ENCODE results near the gene RTN4RL2.
A peak's percentile ranks its signal among the peaks of the same experiment; 100 is the strongest.

RTN4RL2 gene

GRCh38 chr11:57460022-57460757 lies at the start of gene RTN4RL2:
Gene RTN4RL2 (plus strand): TSS chr11:57460528. CDS start chr11:57460866, 338 bp downstream.
- DNase-seq (ENCODE audit: low spot score): peak; percentile 43

- peak; percentile 75 for DNase-seq (ENCODE audit: low spot score)
Observed at GRCh38 chr11:57413681-57414080, 46.6 kb upstream of the RTN4RL2 start.

GRCh38 chr11:57414612-57415212 lies 45.6 kb upstream of the RTN4RL2 start:
- no peak for DNase-seq (ENCODE audit: low spot score)

GRCh38 chr11:57416436-57416835 lies 43.9 kb upstream of the RTN4RL2 start:
- DNase-seq (ENCODE audit: low spot score): no peak

- no peak for DNase-seq (ENCODE audit: low spot score)
Observed at GRCh38 chr11:57417056-57417455, 43.3 kb upstream of the RTN4RL2 start.

GRCh38 chr11:57418131-57418530 lies 42.2 kb upstream of the RTN4RL2 start:
- DNase-seq (ENCODE audit: low spot score): no peak

GRCh38 chr11:57419146-57419545 lies 41.2 kb upstream of the RTN4RL2 start:
- DNase-seq (ENCODE audit: low spot score): no peak

GRCh38 chr11:57421066-57421465 lies 39.3 kb upstream of the RTN4RL2 start:
- DNase-seq (ENCODE audit: low spot score): no peak

- DNase-seq (ENCODE audit: low spot score): no peak
Observed at GRCh38 chr11:57421805-57422204, 38.5 kb upstream of the RTN4RL2 start.

- DNase-seq (ENCODE audit: low spot score): no peak
Observed at GRCh38 chr11:57422669-57423068, 37.7 kb upstream of the RTN4RL2 start.

GRCh38 chr11:57424137-57424791 lies 36.1 kb upstream of the RTN4RL2 start:
- no peak for DNase-seq (ENCODE audit: low spot score)

GRCh38 chr11:57424792-57425564 lies 35.4 kb upstream of the RTN4RL2 start:
- DNase-seq (ENCODE audit: low spot score): peak; percentile 97

- no peak for DNase-seq (ENCODE audit: low spot score)
Observed at GRCh38 chr11:57425565-57426438, 34.5 kb upstream of the RTN4RL2 start.

- peak; percentile 28 for DNase-seq (ENCODE audit: low spot score)
Observed at GRCh38 chr11:57426439-57426928, 33.8 kb upstream of the RTN4RL2 start.

- peak; percentile 91 for DNase-seq (ENCODE audit: low spot score)
Observed at GRCh38 chr11:57426929-57427726, 33.2 kb upstream of the RTN4RL2 start, which contains the start of gene SLC43A3. Gene SLC43A3 (minus strand): TSS chr11:57427121. CDS start chr11:57426172, 949 bp downstream.

- DNase-seq (ENCODE audit: low spot score): no peak
Observed at GRCh38 chr11:57427727-57428082, 32.6 kb upstream of the RTN4RL2 start.

GRCh38 chr11:57428643-57429042 lies 31.7 kb upstream of the RTN4RL2 start:
- DNase-seq (ENCODE audit: low spot score): no peak

GRCh38 chr11:57429946-57430345 lies 30.4 kb upstream of the RTN4RL2 start:
- DNase-seq (ENCODE audit: low spot score): no peak

GRCh38 chr11:57430952-57431351 lies 29.4 kb upstream of the RTN4RL2 start:
- DNase-seq (ENCODE audit: low spot score): no peak

GRCh38 chr11:57432149-57432561 lies 28.2 kb upstream of the RTN4RL2 start:
- no peak for DNase-seq (ENCODE audit: low spot score)

All from kidney tubule cell (primary cell).